PC-3 (cell line): Measurements from ENCODE around the gene USP28. TPM values are rescaled to one million over a fixed set of nuclear protein-coding genes. Genes with fewer than 3 reads are reported as not detected.

Experiments
- ATAC-seq: fragments of 200-7000 bp; cut with Tn5 transposase; 2 replicates; pipeline ENCODE4 v1.9.1; 2020; ENCODE audit warnings: mild to moderate bottlenecking, moderate library complexity
- BruUV-seq: library from RNA; stranded (reverse); fragments of 400-500 nt; replicated peaks from 2 replicates; lab custom pipeline; 2021; lab: Mats Ljungman, UMichigan
- CTCF ChIA-PET: fragments of 300-600 bp; sonication (Branson Sonifier 250); formaldehyde crosslinking; loops from one replicate; lab custom pipeline; 2022; ENCODE audit warnings: antibody characterized with exemption; lab: Charles Lee
- POLR2A ChIA-PET: fragments of 300-600 bp; sonication (Branson Sonifier 250); formaldehyde crosslinking; loops from one replicate; lab custom pipeline; 2022; ENCODE audit warnings: antibody characterized with exemption; ENCODE audit not compliant: unreplicated experiment; lab: Charles Lee
- DNase-seq: peaks from one replicate; pipeline ENCODE4 v3.0.0-alpha.2; 2015
- H2AFZ ChIP-seq: fragments of 300-600 bp; sonication (generic); 2 replicates; pipeline ENCODE4 v1.6.0; 2016; ENCODE audit warnings: antibody characterized with exemption, low read length
- H3F3A ChIP-seq: fragments of 300-600 bp; sonication (generic); one replicate; pipeline ENCODE4 v1.6.0; 2017; ENCODE audit warnings: antibody characterized with exemption, low read length, control low read depth, mild to moderate bottlenecking; ENCODE audit not compliant: unreplicated experiment
- H3K27ac ChIP-seq: fragments of 300-600 bp; sonication (generic); 2 replicates; pipeline ENCODE4 v1.5.1; 2016; ENCODE audit warnings: mild to moderate bottlenecking, low read length
- H3K27me3 ChIP-seq: fragments of 300-600 bp; sonication (generic); 2 replicates; pipeline ENCODE4 v1.6.1; 2016; ENCODE audit warnings: low read length, mixed read lengths
- H3K36me3 ChIP-seq: fragments of 300-600 bp; sonication (generic); 2 replicates; pipeline ENCODE4 v1.6.1; 2016; ENCODE audit warnings: low read depth, mixed run types, low read length, mixed read lengths
- H3K4me1 ChIP-seq: fragments of 300-600 bp; sonication (generic); 2 replicates; pipeline ENCODE4 v1.5.1; 2016; ENCODE audit warnings: low read length; ENCODE audit not compliant: insufficient read depth
- H3K4me2 ChIP-seq: fragments of 300-600 bp; sonication (generic); 2 replicates; pipeline ENCODE4 v1.6.0; 2016; ENCODE audit warnings: low read length
- H3K4me3 ChIP-seq: fragments of 300-600 bp; sonication (generic); 2 replicates; pipeline ENCODE4 v1.5.1; 2016; ENCODE audit warnings: mild to moderate bottlenecking, low read length, mixed read lengths
- H3K79me2 ChIP-seq: fragments of 300-600 bp; sonication (generic); 2 replicates; pipeline ENCODE4 v1.6.1; 2017; ENCODE audit warnings: low read length, mixed read lengths
- H3K9ac ChIP-seq: fragments of 300-600 bp; sonication (generic); 2 replicates; pipeline ENCODE4 v1.6.0; 2016; ENCODE audit warnings: mild to moderate bottlenecking, low read length
- H3K9me2 ChIP-seq: fragments of 300-600 bp; sonication (generic); replicated peaks from 2 replicates; pipeline ENCODE4 v1.6.1; 2016; ENCODE audit warnings: mixed run types, low read length, mixed read lengths
- H3K9me3 ChIP-seq: fragments of 300-600 bp; sonication (generic); 2 replicates; pipeline ENCODE4 v1.6.1; 2016; ENCODE audit warnings: low read length, mixed read lengths
- H4K20me1 ChIP-seq: fragments of 300-600 bp; sonication (generic); 2 replicates; pipeline ENCODE4 v1.6.1; 2016; ENCODE audit warnings: low read length, mixed read lengths
- EZH2 ChIP-seq: fragments of 300-600 bp; sonication (generic); IDR thresholded peaks from one replicate; pipeline ENCODE4 v1.6.1; 2017; ENCODE audit warnings: antibody characterized with exemption, mild to moderate bottlenecking, low read length; ENCODE audit not compliant: unreplicated experiment
- EZH2phosphoT487 ChIP-seq: fragments of 300-600 bp; sonication (generic); IDR thresholded peaks from 2 replicates; pipeline ENCODE4 v1.6.1; 2018; ENCODE audit warnings: mild to moderate bottlenecking, antibody characterized with exemption, low read length, borderline replicate concordance
- intact Hi-C: fragments of 100-400 bp; cut with micrococcal nuclease; formaldehyde crosslinking; loops from 2 replicates; pipeline ENCODE4 v1.9.0; 2023
- total RNA-seq: library from RNA; depleted of rRNA; stranded (reverse); fragments of >200 nt; gene quantifications from 2 replicates; pipeline ENCODE4 v1.2.3, GENCODE V29; 2014
- TF ChIP-seq, protein P1 (sequence below): fragments of 300-600 bp; sonication (generic); conservative IDR thresholded peaks from 2 replicates; pipeline ENCODE4 v1.5.1; 2017; ENCODE audit warnings: antibody characterized with exemption, low read depth, mild to moderate bottlenecking, low read length

Gene USP28
- total RNA-seq, 1 experiment from 2014 or later = 27.7 TPM

DNA sequence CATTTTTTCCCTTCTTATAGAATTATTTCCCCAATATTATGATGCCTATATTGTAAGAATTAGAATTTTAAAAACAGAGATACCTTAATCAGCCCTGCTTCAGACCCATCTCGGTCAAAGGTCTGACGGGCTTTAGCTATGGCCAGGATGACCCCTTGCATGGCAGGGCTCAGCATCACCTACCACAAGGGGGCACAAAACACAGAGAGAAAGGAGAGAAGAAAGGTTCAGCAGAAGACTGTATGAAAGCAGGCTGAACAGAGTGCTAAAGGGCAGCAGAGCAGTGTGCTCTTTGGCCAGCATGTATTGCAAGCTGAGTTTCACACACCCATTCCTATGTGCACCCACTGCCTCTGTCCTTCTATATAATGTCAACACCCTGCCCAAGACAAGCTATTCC, 69.0 kb downstream of the USP28 start:
- POLR2A ChIA-PET = no interaction called here
- no peak overlapping the region for H2AFZ ChIP-seq
- TF ChIP-seq, protein P1, sequence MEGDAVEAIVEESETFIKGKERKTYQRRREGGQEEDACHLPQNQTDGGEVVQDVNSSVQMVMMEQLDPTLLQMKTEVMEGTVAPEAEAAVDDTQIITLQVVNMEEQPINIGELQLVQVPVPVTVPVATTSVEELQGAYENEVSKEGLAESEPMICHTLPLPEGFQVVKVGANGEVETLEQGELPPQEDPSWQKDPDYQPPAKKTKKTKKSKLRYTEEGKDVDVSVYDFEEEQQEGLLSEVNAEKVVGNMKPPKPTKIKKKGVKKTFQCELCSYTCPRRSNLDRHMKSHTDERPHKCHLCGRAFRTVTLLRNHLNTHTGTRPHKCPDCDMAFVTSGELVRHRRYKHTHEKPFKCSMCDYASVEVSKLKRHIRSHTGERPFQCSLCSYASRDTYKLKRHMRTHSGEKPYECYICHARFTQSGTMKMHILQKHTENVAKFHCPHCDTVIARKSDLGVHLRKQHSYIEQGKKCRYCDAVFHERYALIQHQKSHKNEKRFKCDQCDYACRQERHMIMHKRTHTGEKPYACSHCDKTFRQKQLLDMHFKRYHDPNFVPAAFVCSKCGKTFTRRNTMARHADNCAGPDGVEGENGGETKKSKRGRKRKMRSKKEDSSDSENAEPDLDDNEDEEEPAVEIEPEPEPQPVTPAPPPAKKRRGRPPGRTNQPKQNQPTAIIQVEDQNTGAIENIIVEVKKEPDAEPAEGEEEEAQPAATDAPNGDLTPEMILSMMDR = peak; percentile 77
- no peak for TF ChIP-seq EZH2
- TF ChIP-seq EZH2phosphoT487 = no peak
- no peaks in the 10 kb centered on the region for H3K9me2 ChIP-seq
- H3K4me2 ChIP-seq = no peak overlapping the region
- no peak overlapping the region for H3K4me3 ChIP-seq
- no peak overlapping the region for H3K9ac ChIP-seq
- intact Hi-C loops = loop anchor here (2.0 kb wide), 1 partner anchor 456 kb away; no protein-coding TSS in a partner anchor
- peak; percentile 59 for DNase-seq
- H3K9me3 ChIP-seq = no peaks in the 10 kb centered on the region
- no peaks in the 10 kb centered on the region for H3F3A ChIP-seq
- H3K27ac ChIP-seq = no peak overlapping the region
- no peaks in the 10 kb centered on the region for H3K27me3 ChIP-seq
- H4K20me1 ChIP-seq = no peaks in the 10 kb centered on the region
- no TSS peak for BruUV-seq
- CTCF ChIA-PET = interaction anchor here (0.6 to 1.2 kb wide), 4 partner anchors 206 to 1223 kb away, joined by 3 read pairs; no protein-coding TSS in a partner anchor
- no peaks in the 10 kb centered on the region for H3K79me2 ChIP-seq
- peaks cover 5% of the 10 kb centered on the region; the same call in 1 of the 2 replicates for H3K4me1 ChIP-seq
- ATAC-seq = peak; percentile 92
- peaks cover 34% of the 10 kb centered on the region; the same call in 1 of the 2 replicates for H3K36me3 ChIP-seq

DNA sequence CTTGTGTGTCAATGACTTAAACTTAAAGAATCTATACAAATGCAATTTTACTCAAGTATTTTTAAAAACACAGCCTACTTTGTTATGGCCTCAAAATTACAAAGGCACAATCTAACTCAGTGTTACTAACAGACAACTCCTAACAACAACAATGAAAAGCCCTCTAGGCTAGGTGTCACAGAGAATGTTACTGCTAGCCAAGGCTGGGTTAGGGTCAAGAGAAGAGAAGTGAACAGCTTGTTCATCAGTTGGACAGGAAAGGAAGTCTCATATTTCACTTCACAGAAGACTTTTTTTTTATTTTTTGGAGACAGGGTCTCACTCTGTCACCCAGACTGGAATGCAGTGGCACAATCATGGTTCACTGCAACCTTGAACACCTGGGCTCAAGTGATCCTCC, 69.7 kb downstream of the USP28 start:
- Histone ChIP-seq H3K4me2 (no peak overlapping the region), H4K20me1 (no peaks in the 10 kb centered on the region), H2AFZ (no peak overlapping the region), H3K4me3 (no peak overlapping the region), H3K79me2 (no peaks in the 10 kb centered on the region), H3K9me3 (no peaks in the 10 kb centered on the region), H3F3A (no peaks in the 10 kb centered on the region), H3K4me1 (peaks cover 5% of the 10 kb centered on the region; the same call in 1 of the 2 replicates), H3K9ac (no peak overlapping the region), H3K27ac (no peak overlapping the region), H3K27me3 (no peaks in the 10 kb centered on the region), H3K36me3 (peaks cover 34% of the 10 kb centered on the region; the same call in 1 of the 2 replicates), H3K9me2 (no peaks in the 10 kb centered on the region)
- BruUV-seq = no TSS peak
- TF ChIP-seq, protein P1 = no peak
- TF ChIP-seq EZH2 (no peak), EZH2phosphoT487 (no peak)
- ChIA-PET POLR2A (no interaction called here), CTCF (interaction anchor here (0.6 to 1.2 kb wide), 3 partner anchors 9 to 456 kb away, joined by 3 to 5 read pairs (median 3); no protein-coding TSS in a partner anchor)
- intact Hi-C loops = loop anchor here (2.0 kb wide), 1 partner anchor 457 kb away; no protein-coding TSS in a partner anchor
- DNase-seq = peak; percentile 17
- ATAC-seq = peak; percentile 64

DNA sequence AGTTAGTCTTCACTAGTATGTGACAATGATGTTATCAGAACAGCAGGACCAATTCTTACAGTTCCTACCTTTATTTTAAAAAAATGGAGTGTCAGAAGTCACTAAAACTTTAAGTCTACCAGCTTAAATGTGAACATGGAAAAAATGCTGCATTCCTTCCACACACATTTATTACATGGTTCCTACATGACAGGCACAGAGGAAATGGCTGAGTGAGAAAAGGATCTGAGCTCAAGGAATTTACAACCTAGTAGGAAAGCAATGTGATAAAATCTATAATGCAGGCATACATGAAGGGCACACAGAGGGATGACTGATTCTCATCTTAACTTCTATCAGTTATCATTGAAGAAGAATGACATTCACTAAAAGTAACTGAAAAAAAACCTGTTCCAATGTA, 72.8 kb downstream of the USP28 start:
- ATAC-seq = no peak
- DNase-seq = no peak
- no peaks in the 10 kb centered on the region for H3F3A ChIP-seq
- no peak overlapping the region for H2AFZ ChIP-seq
- H3K4me2 ChIP-seq = no peak overlapping the region
- BruUV-seq = no TSS peak
- CTCF ChIA-PET = no interaction called here
- H4K20me1 ChIP-seq = no peaks in the 10 kb centered on the region
- H3K4me3 ChIP-seq = no peak overlapping the region
- H3K9me3 ChIP-seq = no peaks in the 10 kb centered on the region
- H3K4me1 ChIP-seq = peaks cover 5% of the 10 kb centered on the region; the same call in 1 of the 2 replicates
- no peaks in the 10 kb centered on the region for H3K9me2 ChIP-seq
- H3K79me2 ChIP-seq = no peaks in the 10 kb centered on the region
- peaks cover 31% of the 10 kb centered on the region for H3K36me3 ChIP-seq
- no peak overlapping the region for H3K27ac ChIP-seq
- intact Hi-C loops = no loop called here
- H3K9ac ChIP-seq = no peak overlapping the region
- no peaks in the 10 kb centered on the region for H3K27me3 ChIP-seq
- POLR2A ChIA-PET = no interaction called here
- no peak for TF ChIP-seq EZH2
- TF ChIP-seq, protein P1 = no peak
- TF ChIP-seq EZH2phosphoT487 = no peak
